EL (cell line): Measurements from ENCODE around the gene CLTB.

Experiments used
- DNase-seq: peaks from one replicate; pipeline ENCODE4 v3.0.0-alpha.2; 2016

The CLTB gene

DNA sequence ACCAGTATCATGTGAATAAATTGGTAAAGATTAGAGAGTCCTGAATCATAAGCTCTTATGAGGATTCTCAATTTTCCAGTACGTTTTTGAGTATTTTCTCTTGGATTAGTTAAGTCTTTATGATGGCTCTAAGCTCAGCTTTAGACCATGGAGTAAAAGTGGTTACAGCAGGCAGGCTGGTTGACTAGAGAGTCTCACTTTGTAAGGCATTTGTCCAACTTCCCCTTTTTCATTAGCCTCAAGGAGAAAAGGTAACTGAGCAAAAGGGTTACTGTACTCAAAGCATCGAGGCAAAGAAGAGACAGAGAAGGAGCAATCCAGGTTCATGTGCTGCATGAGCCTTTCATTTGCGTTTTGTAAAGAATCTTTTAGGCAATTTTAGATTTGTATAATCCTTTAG is 36.5 kb downstream of the CLTB start:
- no peak for DNase-seq

DNA sequence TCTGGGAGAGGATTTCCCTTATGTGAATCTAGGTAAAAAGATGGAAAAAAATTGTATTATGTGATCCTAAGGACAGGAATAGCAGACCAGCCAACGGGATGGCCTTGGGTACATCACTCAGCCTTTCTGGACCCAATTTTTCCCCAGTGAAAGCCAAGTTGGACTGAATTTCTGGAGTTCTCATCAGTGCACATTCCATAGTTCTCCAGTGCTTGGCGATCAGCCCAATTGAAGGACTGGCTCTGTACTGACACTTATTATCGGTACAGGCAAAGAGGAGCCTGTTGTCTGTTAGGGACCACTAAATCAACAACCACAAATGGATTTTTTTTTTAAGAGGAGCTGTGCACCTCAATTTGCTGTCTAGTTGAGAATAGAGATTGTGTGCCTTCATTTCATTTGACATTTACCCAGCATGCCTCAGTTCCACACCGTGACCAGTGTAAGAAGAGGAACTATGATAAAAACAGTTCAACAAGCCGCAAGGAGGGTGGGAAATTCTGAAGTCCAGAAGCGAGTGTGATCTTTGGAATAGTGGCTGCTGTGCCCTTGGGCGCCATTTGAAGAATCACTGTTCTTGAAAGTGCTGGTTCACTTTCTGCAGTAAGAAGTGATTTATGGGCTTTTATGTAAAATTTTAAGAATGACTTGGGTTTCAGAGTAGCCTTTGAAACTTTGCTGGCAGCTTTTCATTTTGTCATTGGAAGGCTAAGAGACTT is 43.1 kb downstream of the CLTB start:
- no peak for DNase-seq

DNA sequence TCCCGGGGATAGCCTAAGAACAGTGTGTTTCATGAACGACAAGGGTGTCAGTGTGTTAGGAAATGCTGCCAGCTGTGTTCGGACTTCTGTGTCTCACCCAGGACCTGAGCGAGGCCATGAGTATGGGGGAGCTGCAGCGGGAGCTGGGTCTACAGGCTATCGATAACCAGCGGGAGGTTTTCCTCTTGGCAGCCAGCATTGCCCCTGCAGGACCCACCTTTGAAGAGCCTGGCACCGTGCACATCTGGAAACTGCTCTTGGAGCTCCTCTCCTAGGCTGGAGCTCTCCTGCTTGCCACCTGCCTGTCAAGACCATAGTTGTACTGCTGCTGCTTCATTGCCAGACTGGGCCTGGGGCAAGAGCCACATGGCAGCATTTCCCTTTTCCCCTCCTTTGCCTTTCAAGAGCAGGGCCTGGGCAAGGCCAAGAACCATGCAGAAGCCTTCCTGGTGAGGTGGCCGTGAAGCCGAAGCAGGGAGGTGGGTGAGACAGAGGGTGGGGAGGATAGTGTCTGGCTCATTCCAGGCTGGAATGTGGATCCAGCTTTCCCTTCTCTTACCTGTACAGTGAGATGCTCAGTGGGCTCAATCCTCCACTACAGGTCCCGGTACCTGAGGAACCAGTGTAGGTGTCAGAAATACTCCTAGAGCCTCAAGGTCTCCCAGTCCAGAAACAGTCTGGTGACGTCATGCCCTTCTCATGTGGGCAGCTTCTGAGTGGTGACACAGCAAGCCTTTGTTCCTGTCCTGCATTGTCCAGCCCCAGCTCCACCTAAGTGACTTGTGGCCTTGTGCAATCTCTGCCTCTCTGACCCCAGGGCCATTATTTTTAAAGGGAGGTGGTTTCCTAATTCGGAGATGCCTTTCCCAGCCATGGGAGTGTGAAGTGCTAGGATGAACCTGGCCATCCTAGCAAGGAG is 44.5 kb downstream of the CLTB start:
- DNase-seq: no peak

DNA sequence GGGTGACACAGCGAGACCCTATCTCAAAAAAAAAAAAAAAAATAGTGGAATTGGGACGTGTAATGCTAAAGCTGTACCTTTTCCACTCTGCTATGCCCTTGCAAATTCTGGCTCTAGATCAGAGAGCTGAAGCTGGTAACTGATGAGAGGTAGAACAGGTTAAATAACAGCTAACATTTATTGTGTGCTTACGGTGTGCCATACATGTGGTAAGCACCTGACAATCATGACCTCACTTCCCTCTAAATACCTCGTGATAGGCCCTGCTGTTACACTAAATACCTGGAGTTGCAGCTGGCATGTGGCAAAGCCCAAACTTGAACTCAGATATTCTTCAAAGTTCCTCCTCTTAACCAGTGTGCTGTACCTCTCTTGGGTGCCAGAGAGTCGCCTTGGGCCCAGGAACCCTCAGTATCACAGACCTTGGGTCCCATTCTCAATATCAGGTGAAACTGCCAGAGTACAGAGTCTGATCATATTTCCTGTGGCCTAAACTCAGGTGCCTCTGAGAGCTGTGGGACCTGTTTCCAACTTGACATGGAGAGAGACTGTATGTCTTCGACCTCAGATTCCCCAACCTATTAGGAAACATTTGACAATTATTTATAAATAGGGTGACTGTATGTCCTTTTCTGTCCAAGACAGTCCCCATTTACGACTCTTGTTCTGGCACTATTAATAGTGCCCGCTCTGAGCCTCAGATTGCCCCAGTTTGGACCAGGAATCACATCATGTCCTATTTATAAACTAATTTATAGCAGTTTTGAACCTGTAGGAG is 46.2 kb downstream of the CLTB start:
- DNase-seq: no peak

DNA sequence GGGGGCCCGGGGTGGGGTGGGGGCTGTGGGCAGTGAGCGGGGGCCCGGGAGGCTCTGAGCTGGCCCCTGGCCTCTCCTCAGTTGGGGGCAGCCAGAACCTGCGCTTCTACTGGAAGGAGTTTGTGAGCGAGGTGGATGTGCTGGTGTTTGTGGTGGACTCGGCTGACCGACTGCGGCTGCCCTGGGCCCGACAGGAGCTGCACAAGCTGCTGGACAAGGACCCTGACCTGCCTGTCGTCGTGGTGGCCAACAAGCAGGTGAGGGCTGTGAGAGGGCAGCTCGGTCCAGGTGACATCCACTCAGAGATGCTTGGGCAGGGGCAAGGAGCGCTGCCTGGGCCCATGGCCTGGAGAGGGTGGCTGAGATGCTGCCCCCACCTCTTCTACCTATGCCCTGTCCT is 47.6 kb downstream of the CLTB start:
- no peak for DNase-seq

DNA sequence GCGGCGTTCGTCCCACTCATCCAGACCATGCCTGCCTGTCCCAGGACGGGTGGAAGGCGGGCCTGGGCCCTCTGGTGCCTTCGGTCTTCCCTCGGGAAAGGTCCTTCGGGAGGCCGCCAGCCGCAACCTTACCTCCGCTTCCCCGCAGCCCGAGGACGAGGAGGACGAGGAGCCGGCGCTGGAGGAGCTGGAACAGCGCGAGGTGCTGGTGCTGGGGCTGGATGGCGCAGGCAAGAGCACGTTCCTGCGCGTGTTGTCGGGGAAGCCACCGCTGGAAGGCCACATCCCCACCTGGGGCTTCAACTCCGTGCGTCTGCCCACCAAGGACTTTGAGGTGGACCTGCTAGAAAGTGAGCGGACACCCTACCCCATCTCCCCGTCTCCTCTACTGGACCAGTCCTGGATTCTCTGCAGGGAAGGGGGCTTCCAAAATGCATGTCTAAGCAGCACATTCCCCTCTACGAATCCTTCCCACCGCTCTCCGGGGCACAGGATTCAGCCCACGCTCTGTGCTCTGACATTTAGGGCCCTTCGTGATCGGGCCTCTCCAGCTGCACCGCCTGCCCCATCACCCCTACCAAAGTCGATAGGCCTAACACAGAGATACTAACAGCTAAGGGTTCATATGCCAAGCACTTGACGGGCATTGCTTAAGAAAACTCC is 50.0 kb downstream of the CLTB start:
- DNase-seq: no peak

DNA sequence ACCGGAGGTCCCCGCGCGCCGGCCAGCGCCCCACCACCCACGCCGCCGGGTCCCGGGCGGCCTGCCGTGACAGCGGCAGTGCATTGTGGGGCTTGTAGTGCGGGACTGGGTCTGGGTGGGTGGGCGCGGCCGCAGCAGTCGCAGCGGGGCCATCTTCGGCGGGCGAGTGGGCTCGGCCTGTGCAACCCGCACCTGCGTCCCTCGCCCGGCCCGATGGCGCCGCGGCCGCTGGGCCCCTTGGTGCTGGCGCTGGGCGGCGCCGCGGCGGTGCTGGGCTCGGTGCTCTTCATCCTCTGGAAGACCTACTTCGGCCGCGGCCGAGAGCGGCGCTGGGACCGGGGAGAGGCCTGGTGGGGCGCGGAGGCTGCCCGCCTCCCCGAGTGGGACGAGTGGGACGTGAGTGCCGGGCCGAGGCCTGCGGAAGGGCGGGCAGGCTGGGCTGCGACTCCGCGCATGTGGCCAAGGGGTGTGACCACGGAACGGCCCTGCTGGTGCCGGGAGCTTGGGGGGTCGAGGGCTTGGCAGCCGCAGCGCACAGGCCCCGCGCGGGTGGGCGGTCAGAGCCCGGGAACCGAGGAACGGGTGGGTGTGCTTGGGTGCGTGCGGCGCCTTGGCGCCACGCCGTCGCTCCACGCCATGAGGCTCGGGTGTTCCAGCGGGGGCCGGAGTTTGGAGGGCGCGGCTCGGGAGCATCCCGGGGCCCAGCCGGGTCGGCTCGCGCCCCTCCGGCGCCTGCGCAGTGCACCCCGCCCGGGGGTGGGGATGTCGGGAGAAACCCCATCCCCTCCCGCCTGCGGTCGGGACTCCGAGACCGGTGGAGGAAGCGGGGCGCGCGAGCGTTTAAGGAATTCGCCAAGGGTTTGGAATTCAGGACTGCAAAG is 50.7 kb downstream of the CLTB start, which contains the start of gene ARL10:
TSS of gene ARL10 (plus strand) at position 137 of the 881 bp plus-strand sequence. CDS start at position 214, 77 bp downstream.
- DNase-seq: peak; percentile 77

DNA sequence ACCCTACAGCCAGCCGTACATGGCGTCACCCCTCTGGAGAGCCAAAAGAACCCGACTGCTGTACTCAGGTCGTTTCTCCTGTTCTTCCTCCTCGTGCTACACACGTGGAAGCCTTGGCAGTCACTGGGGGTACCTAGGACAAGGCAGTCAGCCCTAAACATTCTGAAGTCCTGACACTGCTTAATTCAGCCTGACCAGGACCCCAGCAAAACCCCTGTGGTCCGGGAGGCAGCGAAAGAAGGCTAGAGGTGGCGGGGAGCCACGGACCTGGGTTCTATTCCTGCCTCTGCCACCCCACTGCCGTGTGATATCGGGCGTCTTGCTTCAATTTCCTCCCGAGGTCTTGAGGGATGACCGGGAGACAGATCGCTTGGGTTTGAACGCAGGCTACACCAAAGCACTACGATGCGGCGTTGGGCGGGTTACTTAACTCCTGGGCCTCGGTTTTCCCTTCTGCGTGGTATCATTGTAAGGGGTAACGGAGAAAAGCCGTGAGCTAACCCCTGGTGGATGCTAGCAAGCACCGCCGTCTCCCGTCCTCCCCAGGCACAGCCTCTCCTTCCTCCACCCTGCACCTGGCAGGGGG is 51.5 kb downstream of the CLTB start:
- DNase-seq: no peak

DNA sequence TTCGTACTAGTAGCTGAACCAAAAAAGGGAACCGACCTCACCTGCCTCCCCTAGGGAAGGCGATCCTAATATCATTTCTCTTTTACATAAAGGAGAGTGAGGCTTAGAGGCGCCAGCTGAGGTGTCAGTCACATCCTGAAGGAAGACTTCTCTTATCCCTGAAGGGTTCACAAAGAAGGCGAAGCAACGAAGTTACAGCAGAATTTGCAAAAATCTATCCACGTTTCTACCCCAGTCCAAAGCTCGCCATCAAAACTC is 54.2 kb downstream of the CLTB start:
- no peak for DNase-seq

DNA sequence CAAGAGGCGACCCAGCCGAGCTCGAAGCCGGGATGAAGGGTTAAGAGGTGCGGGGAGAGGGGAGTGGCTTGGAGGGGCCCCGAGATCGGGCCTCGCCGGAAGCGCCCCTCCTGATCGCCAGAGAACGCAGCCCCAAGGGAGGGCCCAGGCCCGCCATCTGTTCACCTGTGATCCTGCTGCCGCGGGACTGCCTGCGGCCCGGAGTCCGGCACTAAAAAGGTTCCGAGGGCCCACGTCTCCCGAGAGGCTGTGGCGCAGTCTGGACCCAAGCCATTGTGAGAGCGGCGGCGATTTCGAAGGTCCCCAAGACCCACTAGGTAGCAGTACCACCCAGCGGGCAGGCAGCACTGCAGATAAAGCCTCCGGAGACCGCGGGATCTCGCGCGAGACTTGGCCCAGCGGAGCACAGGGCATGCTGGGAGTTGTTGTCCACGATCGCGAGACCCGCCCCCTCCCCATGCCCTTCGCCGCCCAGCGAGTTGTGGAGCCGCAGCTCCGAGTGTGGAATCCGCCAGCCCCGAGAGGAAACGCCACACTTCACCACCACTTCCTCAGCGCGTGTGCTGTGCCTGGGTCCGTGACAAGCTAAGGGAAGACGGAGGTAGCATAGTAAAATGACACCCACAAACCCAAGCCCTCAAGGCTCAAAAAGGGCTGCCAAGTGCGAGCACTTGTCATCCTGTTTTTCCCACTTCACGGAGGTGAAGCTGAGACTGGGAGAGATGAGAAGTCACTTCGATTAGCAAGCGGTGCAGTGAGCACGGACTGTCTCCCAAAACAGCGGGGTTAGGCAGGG is 54.7 kb downstream of the CLTB start, which contains the start of gene KIAA1191:
TSS of gene KIAA1191 (minus strand) at position 328 of the 796 bp plus-strand sequence. CDS start 2,256 bp downstream, outside the sequence.
- peak; percentile 90 for DNase-seq

DNA sequence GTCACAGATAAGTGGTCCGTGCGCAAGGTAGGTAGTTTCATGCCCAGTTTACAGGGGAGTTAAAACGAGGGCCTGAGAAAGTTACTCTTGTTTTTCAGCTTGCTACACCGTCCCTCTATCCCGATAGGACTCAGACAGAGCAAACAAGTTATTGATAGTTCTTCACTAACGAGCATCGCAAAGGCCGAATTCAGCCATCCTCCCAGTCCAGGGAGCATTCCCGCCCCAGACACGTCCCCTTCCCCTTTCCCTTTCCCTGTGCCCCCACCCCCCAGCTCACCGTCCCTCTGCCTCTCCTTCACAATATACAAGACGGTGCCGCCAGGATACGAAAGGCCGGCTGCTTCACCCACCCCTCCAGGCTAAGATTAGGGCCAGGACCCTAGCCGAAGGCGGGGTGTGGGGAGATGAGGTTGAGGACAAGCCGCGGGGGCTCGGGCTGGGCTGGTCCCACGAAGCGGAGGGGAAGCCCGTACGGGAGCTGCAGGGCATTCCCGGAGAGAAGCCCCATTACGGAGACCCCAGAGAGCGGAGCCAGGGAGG is 55.4 kb downstream of the CLTB start:
- peak; percentile 16 for DNase-seq

DNA sequence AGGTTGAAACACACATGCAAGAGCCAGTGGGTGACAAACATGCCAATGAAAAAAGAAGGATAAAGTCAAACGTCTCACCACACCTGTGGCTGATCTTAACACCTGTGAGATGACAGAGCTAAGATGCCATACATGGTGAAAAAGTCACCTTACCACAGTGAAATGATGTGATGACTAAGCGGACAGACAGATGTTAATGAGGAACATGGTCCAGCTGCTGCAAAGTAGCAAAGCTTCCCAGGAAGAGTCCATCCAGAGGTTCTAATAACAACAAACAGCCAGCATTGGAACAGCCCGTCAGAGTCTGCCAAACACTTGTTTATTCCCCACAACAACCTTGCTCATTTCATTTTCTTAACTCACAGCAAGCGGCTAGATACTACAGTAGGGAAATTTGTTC is 56.7 kb downstream of the CLTB start:
- peak; percentile 14 for DNase-seq

DNA sequence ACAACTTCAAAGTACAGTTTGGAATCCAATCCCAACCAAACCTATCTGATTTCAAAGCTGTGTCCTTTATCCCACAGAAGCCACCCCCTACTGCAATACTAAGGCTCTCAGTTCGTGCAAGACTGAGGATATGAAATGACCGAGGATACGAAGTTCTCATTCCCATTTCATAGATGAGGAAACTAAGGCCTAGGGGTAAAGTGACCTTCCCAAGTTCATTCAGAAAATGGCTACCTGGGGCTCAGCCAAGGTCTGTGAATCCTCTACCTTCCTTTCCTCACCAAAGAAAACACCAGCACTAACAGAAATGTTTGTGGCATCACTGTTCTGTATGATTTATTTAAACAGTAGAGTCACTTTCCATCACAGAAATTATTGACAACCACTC is 60.2 kb downstream of the CLTB start:
- no peak for DNase-seq

DNA sequence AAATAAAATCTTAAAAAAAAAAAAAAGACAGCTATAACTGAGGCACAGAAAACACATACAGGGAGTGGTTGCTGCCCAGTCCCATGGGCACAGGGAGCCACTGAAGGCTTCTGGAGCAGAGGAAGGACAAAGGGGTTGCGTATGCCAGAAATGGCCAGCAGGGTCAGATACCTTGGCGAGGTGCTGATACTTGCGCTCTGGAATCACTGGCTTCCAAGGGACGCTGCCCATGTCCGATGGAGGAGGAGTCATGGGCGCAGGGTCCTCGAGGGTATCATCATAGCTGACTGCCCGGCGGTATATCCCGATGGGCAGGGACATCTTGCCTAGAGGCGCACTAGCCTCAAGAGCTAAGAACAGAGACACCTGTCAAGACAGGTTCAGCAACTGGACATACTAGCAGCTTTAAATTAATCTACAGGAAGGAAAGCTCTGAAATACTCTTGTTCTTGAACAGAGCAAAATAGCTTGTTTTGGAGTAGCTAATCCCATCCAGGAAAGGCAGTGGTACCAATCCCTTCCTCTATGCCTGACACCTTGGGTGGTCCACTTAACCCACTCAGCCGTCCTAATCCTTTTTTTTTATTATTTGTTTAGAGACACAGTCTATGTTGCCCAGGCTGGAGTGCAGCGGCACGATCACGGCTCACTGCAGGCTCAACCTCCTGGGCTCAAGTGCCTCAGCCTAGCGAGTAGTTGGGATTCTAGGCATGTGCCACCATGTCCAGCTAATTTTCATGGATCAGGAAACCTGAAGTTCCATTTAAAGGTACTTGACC is 60.8 kb downstream of the CLTB start:
- DNase-seq: no peak

DNA sequence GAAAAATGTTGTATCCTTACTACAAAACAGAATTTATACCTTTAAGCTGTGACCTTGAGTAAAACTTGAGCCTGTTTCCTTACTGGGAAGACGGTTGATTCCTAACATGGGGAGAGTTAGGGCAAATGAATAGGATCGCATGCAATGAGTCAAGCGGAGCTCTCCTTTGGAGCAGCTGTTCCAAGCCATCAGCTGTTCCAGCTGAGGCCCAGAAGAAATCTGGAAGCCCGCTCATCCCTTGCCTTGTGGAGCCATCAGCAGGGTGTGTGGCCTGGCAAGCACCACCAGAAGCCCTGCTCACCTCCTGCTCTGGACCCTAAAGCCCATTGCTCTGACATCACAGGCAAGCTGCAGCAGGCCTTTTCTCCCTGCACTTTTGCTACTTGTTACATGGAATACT is 62.8 kb downstream of the CLTB start:
- no peak for DNase-seq

DNA sequence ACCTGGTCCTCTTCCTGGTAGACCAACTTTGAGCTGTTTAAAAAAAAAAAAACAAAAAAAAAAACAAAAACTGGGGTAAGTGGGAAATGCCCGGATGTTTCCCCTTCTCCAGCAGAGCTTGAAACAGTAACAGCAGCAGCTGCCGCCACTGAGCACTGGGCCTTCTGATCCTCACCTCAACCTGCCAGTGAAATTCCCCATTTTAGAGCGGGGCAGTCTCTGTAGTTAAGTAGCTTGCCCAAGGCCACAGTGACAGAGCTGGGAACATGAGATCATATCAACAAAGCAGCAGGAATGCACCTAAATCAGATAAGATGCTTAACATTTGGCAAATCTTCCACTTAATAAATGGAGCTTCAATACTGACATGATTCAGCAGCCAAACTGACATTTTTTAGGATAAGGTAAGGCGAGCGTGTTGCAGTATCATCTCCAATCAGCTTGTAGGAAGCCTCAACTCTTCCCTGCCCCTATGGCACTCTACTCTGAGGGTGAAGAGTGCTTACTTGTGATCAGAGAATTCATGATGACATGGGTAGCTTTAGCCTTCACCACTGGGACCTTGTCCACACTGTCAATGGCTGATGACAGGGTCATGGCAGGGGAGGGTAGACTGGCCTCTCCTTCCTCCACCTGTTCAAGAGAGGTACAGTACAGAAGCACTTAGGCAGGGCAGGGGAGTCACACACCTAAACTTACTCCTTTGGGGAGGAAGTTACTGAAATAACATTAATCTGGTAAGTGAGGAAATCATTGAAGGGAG is 64.0 kb downstream of the CLTB start:
- no peak for DNase-seq

DNA sequence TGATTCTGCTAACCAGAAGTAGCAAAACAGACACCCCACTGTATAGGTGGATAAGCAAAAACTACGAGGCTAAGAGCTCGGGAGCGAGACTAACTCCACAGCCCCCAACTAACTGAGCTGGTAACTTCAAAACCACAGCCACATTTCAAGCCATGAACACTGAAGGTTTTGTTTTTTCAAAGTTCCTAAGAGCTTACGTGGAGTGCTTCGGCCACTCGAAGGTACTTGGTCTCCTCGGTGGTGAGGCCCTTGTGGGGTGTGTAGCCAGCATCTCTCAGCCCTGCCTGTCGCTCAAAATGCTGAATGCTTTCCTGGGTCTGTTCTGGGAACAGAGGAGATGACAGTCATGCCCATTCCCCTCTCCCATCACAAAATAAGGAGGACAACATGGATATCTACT is 65.9 kb downstream of the CLTB start:
- DNase-seq: no peak

DNA sequence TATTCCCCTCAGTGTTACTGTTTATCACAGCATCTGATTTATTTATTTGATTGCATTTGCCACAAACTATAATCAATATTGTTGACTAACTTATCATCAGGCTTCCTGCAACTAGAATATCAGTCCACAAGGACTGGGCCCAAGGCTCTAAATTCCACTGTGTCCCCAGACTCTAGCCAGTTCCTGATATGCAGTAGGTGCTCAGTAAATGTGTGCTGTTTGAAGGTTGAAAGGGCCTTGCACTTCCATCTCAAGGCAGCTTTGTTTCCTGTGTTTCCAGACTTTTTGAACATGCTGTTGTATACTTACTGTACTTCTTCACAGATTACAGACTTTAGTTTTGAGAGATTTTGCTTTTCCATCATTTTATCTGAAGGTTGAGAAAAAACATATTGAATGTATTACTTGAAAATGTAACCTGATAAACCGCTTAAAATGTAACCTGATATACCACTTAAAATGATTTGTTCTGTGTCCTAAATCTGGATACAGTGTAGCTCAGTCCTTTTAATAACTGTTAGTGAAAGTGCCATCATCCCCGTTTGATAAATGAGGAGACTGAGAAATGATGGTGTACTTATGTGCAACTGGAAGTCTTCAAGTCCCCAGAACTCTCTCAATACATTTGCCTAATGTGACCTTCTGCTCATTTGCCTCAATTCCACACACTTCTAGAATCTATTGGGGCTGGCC is 73.4 kb downstream of the CLTB start:
- no peak for DNase-seq
